OCI-LY1 (cell line): Measurements from ENCODE around the gene WTAP.
"Not testable (repeated sequence)": the region's sequence is repeated elsewhere in the genome, so short reads cannot be mapped to it uniquely, and the experiment has no call there.

Source experiments
- CTCF ChIP-seq: fragments of 200-600 bp; sonication (generic), shearing (Covaris generic); IDR thresholded peaks from 2 replicates; pipeline ENCODE4 v1.5.1; 2017; ENCODE audit warnings: mild to moderate bottlenecking, antibody characterized with exemption, low read length, moderate library complexity, mixed read lengths
- EZH2 ChIP-seq: fragments of 200-600 bp; sonication (generic), shearing (Covaris generic); IDR thresholded peaks from 2 replicates; pipeline ENCODE4 v1.8.0; 2017; ENCODE audit warnings: borderline replicate concordance, mixed run types, mild to moderate bottlenecking, antibody characterized with exemption, low read length, moderate library complexity, mixed read lengths

DNA sequence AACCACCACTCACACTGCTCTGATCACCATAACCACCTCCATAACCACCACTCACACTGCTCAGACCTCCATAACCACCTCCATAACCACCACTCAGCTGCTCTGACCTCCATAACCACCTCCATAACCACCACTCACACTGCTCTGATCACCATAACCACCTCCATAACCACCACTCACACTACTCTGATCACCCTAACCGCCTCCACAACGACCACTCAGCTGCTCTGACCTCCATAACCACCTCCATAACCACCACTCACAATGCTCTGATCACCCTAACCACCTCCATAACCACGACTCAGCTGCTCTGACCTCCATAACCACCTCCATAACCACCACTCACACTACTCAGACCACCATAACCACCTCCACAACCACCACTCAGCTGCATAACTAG is 14.9 kb upstream of the WTAP start:
- TF ChIP-seq CTCF, EZH2: not testable (repeated sequence)
